ENCODE measurements around the gene MAP3K5. TPM values are rescaled to one million over a fixed set of nuclear protein-coding genes. Genes with fewer than 3 reads are reported as not detected.

Gene MAP3K5
- total and polyA plus RNA-seq, 2 of the 8 experiments (the other 6 are each of a cell fraction or from before 2014, with no cell fraction given): 0.63 to 2.6 TPM

DNA sequence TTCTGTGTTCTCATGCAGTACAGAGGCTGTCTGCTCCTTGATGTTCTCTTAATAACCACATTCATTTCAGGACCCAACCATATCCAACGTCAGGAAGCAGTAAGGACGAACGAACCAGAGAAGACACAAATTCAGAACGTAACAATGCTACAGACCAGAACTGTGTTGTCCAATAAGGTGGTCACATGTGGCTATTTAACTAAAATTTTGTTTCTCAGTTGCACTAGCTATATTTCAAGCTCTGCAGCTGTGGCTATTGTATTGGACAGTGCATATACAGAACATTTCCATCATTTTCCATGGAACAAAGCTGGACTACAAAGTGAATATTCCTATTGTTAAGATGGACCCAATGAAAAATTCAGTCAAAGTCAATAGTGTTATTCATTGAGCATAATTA, 269.1 kb downstream of the MAP3K5 start:
- ChIA-PET CTCF (ENCODE audit: partially characterized antibody) (no interaction called here), POLR2A (ENCODE audit: partially characterized antibody) (no interaction called here)
- H3K27me3 ChIP-seq (replicated peaks in 1 of 4; ENCODE audit: control insufficient read depth in 3 of 4, extremely low read depth in 1 of 4, insufficient read depth in 3 of 4, low read length in 3 of 4): no peaks in the 10 kb centered on the region
- H4K20me1 ChIP-seq (replicated peaks in 1 of 2; ENCODE audit: control insufficient read depth in 1 of 2, insufficient read depth in 2 of 2, low read length in 2 of 2): peaks cover 0 to 10% of the 10 kb centered on the region in 2 experiments
- no peak overlapping the region for H3K23ac ChIP-seq (ENCODE audit: insufficient read length)
- TF ChIP-seq FOSL1 (IDR thresholded peaks at IDR 0.05; ENCODE audit: insufficient read depth, low read depth, low read length) (no peak), POU5F1 (IDR thresholded peaks at IDR 0.05; ENCODE audit: low read depth, low read length) (no peak), BRCA1 (IDR thresholded peaks at IDR 0.05; ENCODE audit: low read depth, low read length) (no peak)
- H2AFZ ChIP-seq (ENCODE audit: low read length): no peak overlapping the region
- H2BK20ac ChIP-seq (ENCODE audit: low read length): no peak overlapping the region
- WGBS, 2 experiments (ENCODE audit: extremely low coverage in 1 of 2, insufficient coverage in 1 of 2, insufficient read length in 1 of 2, insufficient replicate concordance in 2 of 2, low coverage in 1 of 2, low lambda C conversion rate in 2 of 2, missing lambda C conversion rate in 1 of 2): 93% methylated on average over 4 of the region's 4 CpGs; no CpG with 5 or more reads in 1 of the 2 experiments
- H4K5ac ChIP-seq (ENCODE audit: insufficient read length, low read depth, low read length): no peak overlapping the region
- no peak overlapping the region for H2BK5ac ChIP-seq (ENCODE audit: low read depth, low read length)
- no peak overlapping the region for H3K4ac ChIP-seq (replicated peaks; ENCODE audit: insufficient read length, low read depth, low read length)
- H2BK120ac ChIP-seq (replicated peaks; ENCODE audit: low read depth, low read length): no peak overlapping the region
- H3K14ac ChIP-seq (ENCODE audit: insufficient read length): no peak overlapping the region
- no peak overlapping the region for H4K91ac ChIP-seq (replicated peaks; ENCODE audit: insufficient read length, low read length)
- no peak overlapping the region for H3K4me2 ChIP-seq (ENCODE audit: insufficient read depth in 1 of 2, low read depth in 2 of 2, low read length in 2 of 2)
- peaks cover 8 to 90% of the 10 kb centered on the region in 2 experiments; a peak in 3 of 4 replicates for H3K79me2 ChIP-seq (ENCODE audit: control insufficient read depth in 1 of 2, insufficient read depth in 2 of 2, low read length in 2 of 2)
- no peak overlapping the region for H3K18ac ChIP-seq (ENCODE audit: extremely low read depth, low read length)
- no peak for FAIRE-seq
- peaks cover 1% of the 10 kb centered on the region; the same call in 1 of the 2 replicates for H3K23me2 ChIP-seq (ENCODE audit: low read depth, low read length)
- H3K9ac ChIP-seq (replicated peaks in 1 of 4; ENCODE audit: extremely low read depth in 1 of 4, low read depth in 3 of 4, low read length in 3 of 4): no peak overlapping the region
- no peaks in the 10 kb centered on the region for H3K36me3 ChIP-seq (ENCODE audit: control insufficient read depth in 2 of 4, insufficient read depth in 4 of 4, low read length in 3 of 4)
- H3K9me3 ChIP-seq (ENCODE audit: insufficient read depth in 2 of 2, low read depth in 1 of 2, low read length in 1 of 2): no peaks in the 10 kb centered on the region
- H3K27ac ChIP-seq (ENCODE audit: low read depth, low read length): no peak overlapping the region
- DNase-seq (ENCODE audit: low read depth in 1 of 2, low spot score in 2 of 2): no peak
- H4K8ac ChIP-seq (ENCODE audit: extremely low read depth, insufficient read depth, low read length): no peak overlapping the region
- no peak overlapping the region for H2BK15ac ChIP-seq (ENCODE audit: low read length)
- H2BK12ac ChIP-seq (ENCODE audit: low read depth, low read length): no peak overlapping the region
- H2AK5ac ChIP-seq (ENCODE audit: low read depth, low read length): no peak overlapping the region
- H3K79me1 ChIP-seq (ENCODE audit: low read depth, low read length): peaks cover 18% of the 10 kb centered on the region
- H3K56ac ChIP-seq (replicated peaks; ENCODE audit: insufficient read length, low read depth, low read length): no peak overlapping the region
- peaks cover 18 to 36% (median 26%) of the 10 kb centered on the region in 4 experiments for H3K4me1 ChIP-seq (replicated peaks in 1 of 4; ENCODE audit: control insufficient read depth in 3 of 4, insufficient read depth in 4 of 4, low read length in 3 of 4)
- no peak overlapping the region for H3K4me3 ChIP-seq (ENCODE audit: extremely low read depth in 1 of 4, insufficient read depth in 2 of 4, low read depth in 3 of 4, low read length in 4 of 4)

All from H1 (cell line).